Smooth muscle cell (in vitro differentiated cells): ENCODE data around the gene DMTF1. TPM values are rescaled to one million over a fixed set of nuclear protein-coding genes. Genes with fewer than 3 reads are reported as not detected.

Source experiments
- DNase-seq: peaks from one replicate; lab custom pipeline; 2025; ENCODE audit not compliant: unreplicated experiment; lab: John Stamatoyannopoulos, UW
- H2AFZ ChIP-seq: fragments of 200-600 bp; sonication (generic); 2 replicates; pipeline ENCODE4 v1.6.0; 2016; ENCODE audit warnings: antibody characterized with exemption, low read depth, mild to moderate bottlenecking
- H3F3A ChIP-seq: fragments of 200-600 bp; sonication (generic); 2 replicates; pipeline ENCODE4 v1.6.0; 2017; ENCODE audit warnings: antibody characterized with exemption, low read depth
- H3K27ac ChIP-seq: fragments of 200-600 bp; sonication (generic); 2 replicates; pipeline ENCODE4 v1.5.1; 2016; ENCODE audit warnings: low read depth, mild to moderate bottlenecking
- H3K27me3 ChIP-seq: fragments of 200-600 bp; sonication (generic); 2 replicates; pipeline ENCODE4 v1.6.1; 2016; ENCODE audit warnings: low read depth, mild to moderate bottlenecking
- H3K36me3 ChIP-seq: fragments of 200-600 bp; sonication (generic); 2 replicates; pipeline ENCODE4 v1.5.1; 2016; ENCODE audit warnings: low read depth
- H3K4me1 ChIP-seq: fragments of 200-600 bp; sonication (generic); 2 replicates; pipeline ENCODE4 v1.5.1; 2016; ENCODE audit warnings: low read depth
- H3K4me2 ChIP-seq: fragments of 200-600 bp; sonication (generic); 2 replicates; pipeline ENCODE4 v1.6.0; 2016; ENCODE audit warnings: mild to moderate bottlenecking
- H3K4me3 ChIP-seq: fragments of 200-600 bp; sonication (generic); 2 replicates; pipeline ENCODE4 v1.5.1; 2016; ENCODE audit warnings: mild to moderate bottlenecking
- H3K79me2 ChIP-seq: fragments of 200-600 bp; sonication (generic); 2 replicates; pipeline ENCODE4 v1.6.0; 2016; ENCODE audit warnings: low read depth, mild to moderate bottlenecking
- H3K9ac ChIP-seq: fragments of 200-600 bp; sonication (generic); 2 replicates; pipeline ENCODE4 v1.6.0; 2016; ENCODE audit warnings: low read depth
- H3K9me3 ChIP-seq: fragments of 200-600 bp; sonication (generic); replicated peaks from 2 replicates; pipeline ENCODE4 v1.5.1; 2016; ENCODE audit warnings: low read depth
- H4K20me1 ChIP-seq: fragments of 200-600 bp; sonication (generic); 2 replicates; pipeline ENCODE4 v1.6.0; 2016; ENCODE audit warnings: low read depth
- WGBS: methylation state at CpG from one replicate; pipeline ENCODE4 v1.1.7; 2016; ENCODE audit warnings: low lambda C conversion rate; 5-methylcytosine and 5-hydroxymethylcytosine counted together
- polyA plus RNA-seq: library from polyadenylated mRNA; unstranded; fragments of >200 nt; fragmentation: Nextera tagmentation; extraction: Ambion mirVana; gene quantifications from 2 replicates; pipeline ENCODE4 v1.2.1, GENCODE V29; 2016
- total RNA-seq: library from RNA; depleted of rRNA; stranded (reverse); fragments of >200 nt; gene quantifications from 2 replicates; pipeline ENCODE4 v1.2.3, GENCODE V29; 2014
- TF ChIP-seq, protein P1 (sequence below): fragments of 200-600 bp; sonication (generic); IDR thresholded peaks from 2 replicates; pipeline ENCODE4 v1.5.1; 2017; ENCODE audit warnings: borderline replicate concordance, mild to moderate bottlenecking, antibody characterized with exemption; ENCODE audit not compliant: insufficient read depth, poor library complexity, severe bottlenecking

Gene DMTF1
- total and polyA plus RNA-seq, 2 experiments from 2014 or later, result 31.7 to 109 TPM

DNA sequence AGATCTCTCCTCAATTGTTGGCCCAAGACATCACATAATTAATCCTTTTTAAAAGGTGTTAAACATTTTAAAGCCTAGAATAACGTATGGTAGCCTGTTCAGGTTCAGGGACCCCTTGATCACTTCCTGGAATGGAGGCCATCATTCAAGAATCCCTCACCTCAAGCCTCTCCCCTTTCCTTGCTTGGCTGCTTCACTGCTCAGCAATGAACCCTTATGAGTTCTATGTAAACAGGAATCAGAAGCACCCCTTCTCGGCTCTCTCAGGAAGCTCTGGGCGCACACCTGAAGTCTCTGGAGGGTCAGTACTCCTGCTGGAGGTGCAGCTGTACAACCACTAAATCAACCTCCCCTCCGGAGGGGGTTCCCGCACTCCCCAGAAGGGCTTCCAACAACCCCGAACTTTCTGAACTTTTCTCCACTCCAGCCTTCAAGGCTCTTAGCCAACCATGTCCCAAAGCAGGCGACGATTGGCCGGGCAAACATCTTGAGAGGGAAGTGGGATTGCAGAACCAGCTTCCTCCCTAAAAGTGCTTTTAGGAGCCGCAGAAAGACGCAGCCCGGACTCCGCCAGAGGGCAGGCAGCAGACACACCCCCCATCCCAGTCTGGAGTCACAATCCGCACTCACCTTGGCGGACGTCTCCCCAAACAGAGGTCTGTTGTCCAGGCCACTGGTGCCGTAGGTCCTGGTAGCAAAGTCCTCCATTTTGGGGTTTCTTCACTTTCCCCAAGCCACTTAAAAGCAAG lies 66.7 kb downstream of the DMTF1 start:
- Histone ChIP-seq H3K79me2 (peaks cover 28% of the 10 kb centered on the region), H3K4me1 (no peaks in the 10 kb centered on the region), H4K20me1 (peaks cover 20% of the 10 kb centered on the region), H3K36me3 (no peaks in the 10 kb centered on the region), H3K27ac (peak overlapping the region; percentile 22), H3K9me3 (no peaks in the 10 kb centered on the region), H3K9ac (peak overlapping the region; percentile 63), H3K4me2 (peak overlapping the region; percentile 92), H2AFZ (peak overlapping the region; percentile 90), H3K4me3 (peak overlapping the region; percentile 86), H3K27me3 (peaks cover 11% of the 10 kb centered on the region), H3F3A (no peaks in the 10 kb centered on the region)
- no peak for DNase-seq
- 6% methylated on average over 17 of the region's 17 CpGs for WGBS
- TF ChIP-seq, protein P1, sequence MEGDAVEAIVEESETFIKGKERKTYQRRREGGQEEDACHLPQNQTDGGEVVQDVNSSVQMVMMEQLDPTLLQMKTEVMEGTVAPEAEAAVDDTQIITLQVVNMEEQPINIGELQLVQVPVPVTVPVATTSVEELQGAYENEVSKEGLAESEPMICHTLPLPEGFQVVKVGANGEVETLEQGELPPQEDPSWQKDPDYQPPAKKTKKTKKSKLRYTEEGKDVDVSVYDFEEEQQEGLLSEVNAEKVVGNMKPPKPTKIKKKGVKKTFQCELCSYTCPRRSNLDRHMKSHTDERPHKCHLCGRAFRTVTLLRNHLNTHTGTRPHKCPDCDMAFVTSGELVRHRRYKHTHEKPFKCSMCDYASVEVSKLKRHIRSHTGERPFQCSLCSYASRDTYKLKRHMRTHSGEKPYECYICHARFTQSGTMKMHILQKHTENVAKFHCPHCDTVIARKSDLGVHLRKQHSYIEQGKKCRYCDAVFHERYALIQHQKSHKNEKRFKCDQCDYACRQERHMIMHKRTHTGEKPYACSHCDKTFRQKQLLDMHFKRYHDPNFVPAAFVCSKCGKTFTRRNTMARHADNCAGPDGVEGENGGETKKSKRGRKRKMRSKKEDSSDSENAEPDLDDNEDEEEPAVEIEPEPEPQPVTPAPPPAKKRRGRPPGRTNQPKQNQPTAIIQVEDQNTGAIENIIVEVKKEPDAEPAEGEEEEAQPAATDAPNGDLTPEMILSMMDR, result no peak

DNA sequence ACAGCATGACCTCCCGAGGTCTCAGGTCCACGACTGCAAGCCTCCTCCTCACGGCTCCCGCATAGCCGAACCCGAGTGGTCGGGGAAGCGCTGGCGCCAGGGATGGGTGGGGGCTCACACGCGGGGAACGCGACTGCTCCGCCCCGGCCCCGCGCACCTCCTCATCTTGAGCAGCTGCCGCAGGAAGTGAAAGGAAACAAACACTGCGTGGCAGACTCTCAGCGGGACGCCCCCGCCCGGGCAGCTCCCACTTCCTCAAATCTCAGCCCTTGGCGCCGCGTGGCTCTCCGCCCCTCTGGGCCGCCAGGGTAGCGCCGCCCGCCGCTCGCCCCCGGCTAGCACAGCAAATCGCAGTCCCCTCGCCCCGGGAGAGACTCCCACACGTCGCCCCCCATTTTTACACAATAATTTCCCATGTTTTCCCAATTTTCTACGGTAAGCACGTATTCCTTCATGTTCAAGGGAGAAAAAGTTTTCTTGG lies 67.3 kb downstream of the DMTF1 start, which contains the start of gene TMEM243:
TSS of gene TMEM243 (minus strand) at position 188 of the 481 bp plus-strand sequence. CDS start 229 bp downstream, outside the sequence.
- no peaks in the 10 kb centered on the region for H3F3A ChIP-seq
- no peaks in the 10 kb centered on the region for H3K4me1 ChIP-seq
- H4K20me1 ChIP-seq, result peaks cover 18% of the 10 kb centered on the region
- peaks cover 26% of the 10 kb centered on the region for H3K79me2 ChIP-seq
- peak; percentile 55 for DNase-seq
- peak within 1 kb of the TSS; percentile 90 for H2AFZ ChIP-seq
- WGBS, result 2% methylated on average over 39 of the region's 41 CpGs
- H3K4me2 ChIP-seq, result peak within 1 kb of the TSS; percentile 92
- peaks cover 13% of the 10 kb centered on the region for H3K27me3 ChIP-seq
- no peaks in the 10 kb centered on the region for H3K36me3 ChIP-seq
- TF ChIP-seq, protein P1, result no peak
- H3K9ac ChIP-seq, result peak within 1 kb of the TSS; percentile 63
- H3K9me3 ChIP-seq, result no peaks in the 10 kb centered on the region
- H3K4me3 ChIP-seq, result peak within 1 kb of the TSS; percentile 86
- peak within 1 kb of the TSS; percentile 22 for H3K27ac ChIP-seq

GRCh38 chr7:87220026-87220733 lies 67.9 kb downstream of the DMTF1 start:
- Histone ChIP-seq H2AFZ (peak overlapping the region; percentile 90), H3K4me1 (no peaks in the 10 kb centered on the region), H3K27me3 (peaks cover 19% of the 10 kb centered on the region), H3K9me3 (no peaks in the 10 kb centered on the region), H3K4me2 (peak overlapping the region; percentile 92), H3K4me3 (peak overlapping the region; percentile 86), H3K27ac (peak overlapping the region; percentile 22), H3K9ac (peak overlapping the region; percentile 63), H4K20me1 (peaks cover 18% of the 10 kb centered on the region), H3K36me3 (no peaks in the 10 kb centered on the region), H3F3A (no peaks in the 10 kb centered on the region), H3K79me2 (peaks cover 20% of the 10 kb centered on the region)
- peak; percentile 49 for DNase-seq
- TF ChIP-seq, protein P1, result no peak
- WGBS, result 1% methylated on average over 68 of the region's 75 CpGs
